Ammon's horn (tissue), 1 donor: Measurements from ENCODE around the gene BARHL2.

Source experiments
- DNase-seq: peaks from one replicate; pipeline ENCODE4 v3.0.0-alpha.2; 2016; ENCODE audit warnings: low spot score

The BARHL2 gene

DNA sequence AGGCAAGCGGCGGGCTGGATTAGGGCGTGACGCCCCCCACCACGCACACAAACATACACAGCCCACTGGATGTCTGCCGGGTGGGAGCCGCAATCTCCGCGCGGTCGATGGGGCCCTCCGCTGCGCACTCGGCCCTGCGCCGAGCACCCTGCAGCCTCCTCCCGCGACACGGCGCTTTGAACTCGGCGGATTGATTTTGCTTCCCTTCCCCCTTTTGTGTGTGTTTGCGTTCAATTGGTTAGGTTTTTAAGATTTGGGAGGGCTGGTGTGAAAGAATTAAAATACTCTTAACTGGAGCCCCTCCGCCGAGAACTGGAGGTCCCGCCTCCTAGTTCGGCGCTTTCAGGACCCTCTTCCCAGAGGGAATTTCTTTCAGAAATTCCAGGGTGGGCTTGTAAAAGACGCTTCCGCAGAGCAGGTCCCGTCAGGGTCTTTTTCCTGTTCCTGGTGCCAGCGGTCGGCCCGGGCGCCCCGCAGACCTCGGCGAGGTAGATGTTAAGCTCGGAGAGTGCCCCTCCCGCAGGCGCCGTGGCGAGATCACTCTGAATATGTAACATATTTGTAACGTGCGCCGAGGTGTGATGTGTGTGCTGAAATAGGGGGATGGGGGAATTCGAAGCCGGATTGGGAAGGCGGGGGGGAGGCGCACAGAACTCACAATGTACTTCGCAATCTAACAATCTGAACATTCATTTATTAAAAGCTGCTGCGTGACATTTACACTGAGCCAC, 8.0 kb upstream of the BARHL2 start:
- no peak for DNase-seq

DNA sequence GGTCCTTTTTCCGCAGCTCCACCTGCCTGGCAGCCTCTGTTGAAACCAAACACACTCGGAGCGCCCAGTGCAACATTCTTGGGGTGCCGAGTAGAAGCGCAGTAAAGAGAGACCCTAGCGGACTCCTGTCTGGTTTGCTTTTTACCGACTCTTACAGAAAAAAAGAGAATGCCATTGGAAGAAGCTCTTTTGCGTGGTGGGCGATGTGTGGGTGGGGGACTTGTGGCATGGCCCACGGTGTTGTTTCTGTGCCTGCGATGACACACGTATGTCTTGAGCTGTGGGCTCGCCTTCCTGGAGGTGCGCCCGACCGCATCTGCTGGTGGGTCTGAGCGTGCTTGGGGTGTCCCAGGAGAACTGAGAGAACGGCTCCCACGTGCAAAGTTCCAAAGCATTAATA, 7.3 kb upstream of the BARHL2 start:
- no peak for DNase-seq

DNA sequence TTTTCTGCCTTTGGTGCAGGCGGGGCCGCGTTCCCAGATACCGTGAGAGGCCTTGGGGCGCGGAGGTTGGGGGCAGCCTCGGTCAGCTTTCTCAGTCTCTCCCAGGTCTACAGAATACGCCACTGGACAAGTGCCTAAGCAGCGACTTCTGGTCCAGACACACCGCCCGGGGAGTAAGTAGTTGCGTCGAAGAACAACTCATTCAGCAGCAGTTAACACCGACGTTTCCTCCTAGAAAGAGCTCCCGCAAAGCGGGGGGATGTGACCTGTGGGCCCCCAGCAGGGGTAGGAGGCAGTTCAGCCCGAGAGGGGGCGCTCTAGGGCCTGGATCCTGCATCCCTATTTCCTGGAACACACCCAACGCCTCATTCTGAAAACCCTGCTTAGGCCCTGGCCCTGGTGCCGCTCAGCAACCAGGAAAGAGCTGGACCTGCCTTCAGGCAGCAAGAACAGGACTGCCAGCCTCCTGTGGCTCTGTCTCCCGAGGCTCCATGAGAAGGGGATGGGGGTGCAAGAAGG, 6.5 kb upstream of the BARHL2 start:
- DNase-seq: no peak

DNA sequence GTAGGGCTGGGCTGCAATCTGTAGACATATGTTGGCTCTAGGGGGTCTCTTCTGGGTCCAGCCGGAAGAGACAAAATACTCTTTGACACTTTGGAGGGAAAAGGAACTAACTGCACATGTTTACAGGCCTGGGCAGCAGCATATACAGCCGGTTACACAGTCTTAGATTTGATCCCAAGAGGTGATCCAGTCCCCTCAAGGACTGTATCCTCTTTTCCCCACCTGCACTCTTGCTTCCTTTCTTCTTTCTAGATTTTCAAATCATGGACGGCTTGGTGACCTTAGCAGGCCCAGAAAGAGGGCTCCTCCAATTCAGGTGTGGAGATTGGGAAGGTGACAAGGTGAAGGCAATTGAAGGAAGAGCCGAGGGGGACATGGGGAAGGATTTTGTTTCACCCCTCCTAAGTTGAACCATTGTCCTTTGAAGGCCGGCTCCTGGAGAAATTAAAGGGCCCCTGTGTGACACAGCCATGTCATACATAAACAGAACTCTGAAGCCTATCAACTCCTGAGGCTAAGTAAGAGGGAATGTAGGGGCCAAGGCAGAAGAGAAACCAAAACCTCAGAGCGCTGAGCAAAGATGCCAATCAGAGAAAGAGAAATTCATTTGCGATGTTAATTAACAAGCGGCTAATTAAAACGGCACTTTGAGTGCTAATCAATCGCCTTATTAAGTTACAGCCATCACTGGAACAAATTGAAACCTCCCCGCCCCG, 5.9 kb upstream of the BARHL2 start:
- no peak for DNase-seq

DNA sequence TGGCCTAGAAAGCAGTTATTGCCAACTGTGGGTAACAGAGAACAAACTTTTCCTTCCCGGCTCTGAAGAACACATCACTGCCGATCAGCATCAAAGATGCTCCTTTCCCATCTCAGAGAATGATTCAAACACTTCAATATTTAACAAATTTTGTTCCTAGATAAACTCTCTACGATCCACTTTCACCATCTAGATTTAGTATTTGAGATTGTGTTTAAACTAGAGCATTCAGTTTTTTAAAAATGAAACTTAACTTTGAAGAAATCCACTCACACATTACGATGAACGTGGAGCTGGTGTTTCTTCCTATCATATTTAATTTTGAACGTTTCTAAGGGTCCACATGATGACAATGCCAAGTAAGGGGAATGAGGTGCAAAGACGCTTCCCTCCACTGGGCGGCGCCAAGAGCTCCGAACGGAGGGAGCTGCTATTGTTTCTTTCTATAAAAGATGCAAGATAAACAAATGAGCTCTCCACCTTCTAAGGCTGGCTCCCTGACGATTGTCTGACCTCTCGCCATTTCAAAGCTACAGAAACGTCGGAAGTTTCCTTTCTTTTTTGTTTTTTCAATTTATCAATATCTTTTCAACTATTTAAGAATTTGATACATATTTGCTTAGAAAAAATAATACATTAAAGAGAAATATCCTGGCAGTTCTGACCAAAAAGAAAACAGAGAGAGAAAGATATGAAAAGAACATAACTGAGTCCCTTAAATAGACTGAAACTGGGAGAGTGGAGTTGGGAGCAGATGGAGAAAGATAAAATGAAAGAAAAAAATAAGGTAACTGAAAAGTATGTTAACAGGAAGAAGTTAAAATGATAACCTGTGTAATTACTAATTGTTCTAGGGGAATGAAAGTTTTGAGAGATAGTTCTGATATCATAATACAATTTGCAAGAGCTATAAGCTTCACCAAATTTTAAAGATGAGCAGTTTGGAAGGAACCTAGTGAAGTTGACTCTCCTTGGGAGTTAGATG, 4.4 kb upstream of the BARHL2 start:
- peak; percentile 77 for DNase-seq

DNA sequence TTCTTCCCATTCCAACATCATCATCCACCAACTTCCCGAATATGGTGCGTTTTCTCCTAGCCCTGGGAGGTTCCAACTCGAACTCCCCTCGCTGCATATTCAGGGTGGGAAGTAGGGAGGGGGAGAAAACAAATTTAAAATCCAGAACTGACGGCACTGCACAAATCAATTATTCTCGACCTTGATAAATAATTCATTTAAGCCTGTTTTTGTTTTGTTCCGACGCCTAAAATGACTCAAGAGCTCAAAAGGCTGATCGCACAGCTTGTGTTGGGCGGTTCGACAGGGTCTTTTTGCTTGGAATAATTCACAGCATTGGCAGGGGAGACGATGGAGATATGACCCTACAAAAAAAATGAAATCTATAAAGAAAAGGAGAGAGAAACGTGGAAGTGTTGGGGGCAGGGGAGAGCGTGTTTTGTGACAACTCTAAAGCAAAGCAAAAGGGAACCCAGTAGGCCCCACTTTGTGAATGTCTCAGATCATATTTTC, 3.1 kb upstream of the BARHL2 start:
- no peak for DNase-seq

DNA sequence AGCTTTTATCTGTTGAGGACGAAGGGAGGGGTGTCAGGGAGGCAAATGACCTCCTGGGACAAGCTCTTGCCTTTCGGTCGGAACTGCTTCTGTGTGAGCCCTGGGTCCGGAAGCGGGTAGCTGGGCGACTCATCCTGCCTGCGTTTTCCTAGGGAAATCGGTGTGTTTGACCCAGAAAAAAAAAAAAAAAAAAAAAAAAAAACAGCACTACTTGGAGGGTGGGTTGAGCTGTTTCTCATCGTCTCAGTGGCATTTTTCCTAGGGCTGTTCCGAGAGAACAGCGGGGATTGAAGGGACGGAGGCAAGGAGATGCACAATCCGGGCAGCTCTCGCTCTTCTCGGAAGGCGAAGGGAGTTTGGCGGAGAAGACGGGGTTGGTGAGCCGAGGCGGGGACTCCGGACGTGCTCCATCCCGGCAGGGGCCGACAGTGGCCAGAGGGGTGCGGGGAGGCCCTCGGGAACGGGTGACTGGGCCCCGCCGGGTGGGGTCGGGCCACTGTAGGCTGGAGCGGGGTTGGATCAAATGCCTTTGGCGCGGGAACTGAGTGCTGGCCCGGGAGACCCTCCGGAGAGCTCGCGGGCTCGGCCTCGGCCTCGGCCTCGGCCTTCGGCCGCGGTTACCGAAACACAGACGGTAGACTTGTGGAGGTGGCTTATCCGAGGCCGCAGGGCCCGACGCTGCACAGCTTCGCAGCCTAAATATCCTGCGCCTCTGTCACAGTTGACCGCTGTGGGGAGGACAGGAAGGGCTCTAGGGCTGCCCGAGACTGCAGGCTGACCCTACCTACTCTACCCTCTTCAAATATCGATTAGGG, 2.4 kb upstream of the BARHL2 start:
- DNase-seq: no peak

DNA sequence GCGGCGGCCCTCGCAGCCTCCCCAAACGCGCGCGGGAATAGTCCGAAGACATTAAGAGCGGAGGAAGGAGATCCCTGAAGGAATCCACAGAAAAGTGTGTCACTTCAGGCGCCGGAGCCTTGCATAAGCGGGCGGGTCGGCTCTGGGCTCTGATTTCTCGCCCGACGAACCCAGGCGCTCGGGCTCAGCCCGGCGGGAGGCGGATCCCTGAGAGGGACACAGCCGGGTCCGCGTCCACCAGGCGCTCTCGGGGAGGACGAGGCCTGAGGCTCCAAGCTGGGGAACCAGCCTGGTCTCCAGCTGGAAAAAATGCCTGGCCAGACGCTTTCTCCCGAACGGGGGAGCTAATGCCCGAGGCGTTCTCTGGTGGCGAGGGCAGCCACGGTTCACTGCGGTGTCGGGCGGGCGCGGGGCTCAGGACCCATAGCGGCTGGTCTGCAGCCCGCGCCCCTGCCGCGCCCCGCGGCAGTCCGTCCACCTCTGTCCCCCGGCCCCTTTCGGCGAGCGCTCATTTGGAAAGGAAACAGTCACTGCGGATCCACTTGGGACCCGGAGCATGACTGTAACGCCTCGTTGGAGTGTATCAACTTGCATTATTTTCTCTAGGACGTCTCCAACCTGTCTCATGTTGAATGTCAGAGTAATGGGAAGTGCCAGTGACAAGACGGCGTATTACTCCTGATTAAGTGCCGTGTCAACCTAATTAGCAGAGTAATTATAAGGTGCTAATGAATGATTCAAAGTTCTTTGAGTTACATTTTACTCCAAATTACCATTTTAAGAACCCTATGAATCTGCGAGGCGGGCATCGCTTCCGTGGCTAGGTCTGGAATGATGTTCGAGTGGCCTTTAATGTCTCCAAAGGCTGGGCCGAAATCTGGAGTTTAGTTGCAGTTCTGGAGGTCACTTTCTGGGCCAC, 1.6 kb upstream of the BARHL2 start:
- no peak for DNase-seq

DNA sequence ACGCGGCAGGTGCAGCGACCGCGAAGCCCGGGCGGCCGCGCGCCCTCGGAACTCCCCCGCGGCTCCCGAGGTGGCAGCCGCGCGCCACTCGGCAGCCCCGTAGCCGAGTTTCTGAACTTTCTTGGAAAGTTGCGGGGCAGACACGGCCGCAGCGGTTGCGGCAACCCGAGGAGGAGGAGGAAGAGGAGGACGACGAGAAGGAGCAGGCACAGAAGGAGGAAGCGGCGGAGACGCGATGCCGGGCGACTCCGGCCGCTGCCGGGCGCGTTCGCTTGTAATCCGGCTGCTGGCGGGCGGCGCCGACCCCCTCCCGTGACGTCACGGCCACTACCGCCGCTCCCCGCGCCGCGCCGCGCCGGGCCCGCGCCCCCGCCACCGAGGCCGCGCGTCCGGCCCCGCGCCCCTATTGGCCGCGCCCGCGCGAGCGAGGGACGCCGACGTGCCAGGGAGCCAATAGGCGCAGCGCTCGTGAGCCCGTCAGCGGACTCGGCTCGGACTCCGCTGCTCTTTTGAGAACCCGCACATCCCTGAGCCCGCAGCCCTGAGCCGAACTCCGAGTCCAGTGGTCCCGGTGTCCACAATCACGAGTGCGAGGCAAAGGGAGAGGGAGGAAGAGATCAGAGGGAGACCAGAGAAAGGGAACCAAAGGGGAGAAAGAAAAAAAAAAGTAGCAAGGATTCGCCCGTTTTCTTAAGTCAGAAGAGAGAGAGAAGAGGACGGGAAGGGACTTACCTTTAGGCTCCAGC, 736 bp upstream of the BARHL2 start:
- DNase-seq: no peak

DNA sequence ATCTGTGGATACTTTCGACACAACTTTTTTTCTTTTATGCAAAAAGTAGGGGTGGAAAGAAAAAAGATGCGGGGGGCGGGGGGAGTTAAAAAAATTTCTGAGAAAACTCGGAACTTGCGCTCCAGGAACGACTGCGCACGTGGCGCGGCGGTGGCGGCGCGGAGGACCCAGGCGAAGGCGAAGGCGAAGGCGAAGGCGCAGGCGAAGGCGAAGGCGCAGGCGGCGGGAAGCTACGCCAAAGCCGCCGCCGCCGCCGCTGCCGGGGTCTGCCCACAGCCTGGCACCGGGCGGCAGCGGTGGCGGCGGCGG, 208 bp upstream of the BARHL2 start:
- no peak for DNase-seq

DNA sequence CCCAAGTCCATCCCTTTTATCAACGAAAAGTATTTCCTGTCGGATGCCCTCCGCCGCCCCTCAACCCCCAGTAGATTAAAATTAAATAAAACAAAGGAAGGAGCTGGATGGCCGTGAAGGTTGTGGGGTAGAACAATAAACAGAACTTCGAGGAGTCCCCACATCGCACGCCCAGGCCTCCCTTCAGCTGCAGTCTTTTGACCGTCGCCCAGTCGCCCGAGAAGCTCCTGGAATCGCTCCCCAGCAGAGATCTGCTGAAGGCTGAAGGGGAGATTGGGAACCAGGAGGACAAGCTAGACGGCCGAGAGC, 905 bp downstream of the BARHL2 start:
- DNase-seq: no peak

DNA sequence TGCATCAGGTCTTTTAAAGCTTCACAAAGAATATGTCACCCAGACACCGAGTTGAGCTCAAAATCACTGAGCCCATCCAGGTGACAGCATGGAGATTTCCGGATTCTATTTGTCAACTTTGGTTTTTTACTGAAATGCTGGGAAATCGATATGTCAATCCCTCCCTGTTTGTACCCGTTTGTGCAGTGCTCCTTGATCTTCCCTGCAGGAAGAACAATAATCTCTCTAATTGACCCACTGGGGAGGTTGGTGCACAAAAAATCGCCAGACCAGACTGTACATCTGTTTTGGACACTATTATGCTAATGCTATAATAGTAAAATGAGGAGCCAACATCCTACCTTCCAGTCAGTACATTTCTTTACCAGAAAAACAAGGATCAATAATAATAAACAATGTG, 1.8 kb downstream of the BARHL2 start:
- no peak for DNase-seq

DNA sequence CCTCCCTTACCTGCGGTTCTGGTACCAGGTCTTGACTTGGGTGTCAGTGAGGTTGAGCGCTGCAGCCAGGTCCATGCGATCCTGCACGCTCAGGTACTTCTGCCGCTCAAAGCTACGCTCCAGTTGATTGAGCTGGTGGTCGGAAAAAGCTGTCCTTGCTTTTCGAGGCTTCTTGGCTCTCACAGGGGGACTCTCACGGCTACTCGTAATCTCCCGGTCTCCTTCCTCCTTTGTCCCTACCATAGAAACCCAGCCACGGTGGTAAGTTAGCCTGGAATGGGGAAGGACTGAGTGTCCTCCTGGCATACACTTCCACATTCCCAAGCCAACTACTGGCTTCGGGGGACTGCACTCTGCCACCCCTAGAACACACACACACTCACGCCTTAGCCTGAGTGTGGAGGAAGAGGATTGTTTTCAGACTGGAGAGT, 2.6 kb downstream of the BARHL2 start:
- DNase-seq: no peak

DNA sequence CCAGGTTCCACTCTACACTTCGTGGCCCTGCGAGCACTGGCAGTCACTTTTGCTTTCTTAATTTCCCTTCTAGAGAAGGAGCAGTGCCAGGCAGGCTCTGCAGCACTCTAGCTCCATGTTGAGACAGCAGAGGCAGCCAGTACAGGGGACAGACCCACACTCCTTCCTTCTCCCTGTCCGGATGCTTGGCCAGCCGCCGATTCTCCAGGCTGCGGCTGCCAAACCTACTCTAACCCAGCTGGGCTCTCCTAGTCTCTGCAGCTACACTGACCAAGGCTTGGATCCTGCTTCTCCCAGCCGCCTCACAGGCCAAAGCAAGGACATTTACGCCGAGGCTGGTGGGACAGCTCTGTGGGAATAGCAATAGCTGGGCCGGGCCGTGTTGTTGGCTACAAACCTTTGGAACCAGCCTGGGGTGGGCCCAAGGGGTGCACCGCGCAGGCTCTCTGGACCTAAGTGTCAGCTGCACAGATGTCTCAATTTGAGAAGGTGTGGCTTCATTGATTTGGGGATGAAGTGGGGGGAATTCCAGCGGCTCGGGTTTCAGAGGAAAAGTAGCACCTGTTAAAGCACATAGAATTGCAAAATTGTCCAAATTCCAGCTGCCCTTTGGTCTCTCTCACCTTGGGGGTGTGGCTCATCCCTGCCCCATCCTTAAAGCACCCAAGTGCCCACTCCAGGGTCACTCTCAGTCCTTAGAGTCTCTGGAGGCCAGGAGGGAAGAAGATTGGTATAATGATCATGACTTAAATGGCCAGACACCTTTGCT, 3.2 kb downstream of the BARHL2 start:
- DNase-seq: no peak

DNA sequence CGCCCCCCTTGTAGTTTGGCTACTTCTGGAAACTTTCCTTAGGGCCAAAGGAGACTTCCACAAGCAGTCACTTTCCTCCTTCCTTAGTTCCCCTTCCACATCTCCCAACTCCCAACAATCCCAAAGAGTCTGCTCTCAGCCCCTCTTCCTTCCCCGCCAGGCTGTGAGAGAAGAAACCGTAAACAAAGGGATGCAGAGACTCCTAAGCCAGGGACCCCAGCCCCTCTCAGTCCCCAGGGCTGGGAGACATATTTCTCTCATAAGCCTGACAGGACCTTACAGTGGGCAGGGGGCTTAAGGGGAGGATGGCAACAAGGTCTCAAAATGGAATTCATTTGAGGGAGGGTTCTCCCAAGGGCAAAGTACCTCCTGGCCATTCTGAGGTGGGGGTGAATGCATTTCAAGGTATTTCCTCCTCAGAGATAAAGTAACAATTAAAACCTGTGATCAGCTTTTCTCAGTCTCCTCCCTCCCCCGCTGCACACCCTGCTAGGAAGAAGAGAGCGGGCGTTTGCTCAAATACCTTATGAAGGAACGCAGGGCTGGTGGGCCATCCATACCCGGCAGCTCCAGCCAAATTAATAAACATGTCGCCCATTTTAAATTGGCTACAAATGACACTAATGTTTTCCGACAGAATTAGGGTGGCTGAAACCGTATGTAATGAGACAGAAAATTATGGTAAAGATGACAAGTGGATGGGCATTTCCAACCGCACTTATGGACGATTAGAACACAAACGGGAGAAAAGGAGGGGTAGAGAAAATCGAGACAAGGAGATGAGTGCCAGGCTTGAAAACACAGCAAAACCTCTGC, 4.0 kb downstream of the BARHL2 start:
- DNase-seq: no peak

DNA sequence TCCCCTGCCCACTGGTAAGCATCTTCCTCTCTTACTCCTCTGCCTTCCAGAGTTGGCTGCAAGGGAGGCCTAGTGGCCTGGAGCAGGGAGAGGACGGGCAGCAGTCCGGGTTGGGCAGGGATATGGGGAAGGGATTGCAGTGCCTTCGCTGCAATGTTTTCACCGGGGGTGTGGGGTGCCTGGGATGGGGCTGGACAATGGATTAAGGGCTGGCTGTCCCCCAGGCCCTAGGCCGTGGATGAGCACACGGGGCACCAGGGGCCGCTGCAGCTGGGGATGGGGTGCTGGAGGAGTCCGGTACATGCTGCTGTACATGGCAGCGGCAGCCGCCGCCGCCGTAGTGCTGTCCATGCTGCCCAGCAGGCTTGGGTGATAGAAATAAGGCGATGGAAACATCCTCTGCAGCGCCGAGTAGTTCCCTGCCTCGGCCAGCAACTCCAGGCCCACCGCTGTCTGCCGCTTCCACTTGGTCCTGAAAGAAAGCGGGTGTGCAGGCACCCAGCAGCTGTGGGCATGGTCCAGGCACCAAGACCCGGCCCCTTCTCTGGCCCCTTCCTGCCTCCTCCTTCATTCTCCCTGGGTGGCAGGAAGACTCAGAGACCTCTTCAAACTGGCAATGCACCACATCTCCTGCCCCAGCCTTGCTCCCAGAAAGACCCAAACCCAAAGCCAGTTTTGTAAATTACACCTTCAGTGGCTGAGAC, 4.8 kb downstream of the BARHL2 start:
- DNase-seq: no peak

DNA sequence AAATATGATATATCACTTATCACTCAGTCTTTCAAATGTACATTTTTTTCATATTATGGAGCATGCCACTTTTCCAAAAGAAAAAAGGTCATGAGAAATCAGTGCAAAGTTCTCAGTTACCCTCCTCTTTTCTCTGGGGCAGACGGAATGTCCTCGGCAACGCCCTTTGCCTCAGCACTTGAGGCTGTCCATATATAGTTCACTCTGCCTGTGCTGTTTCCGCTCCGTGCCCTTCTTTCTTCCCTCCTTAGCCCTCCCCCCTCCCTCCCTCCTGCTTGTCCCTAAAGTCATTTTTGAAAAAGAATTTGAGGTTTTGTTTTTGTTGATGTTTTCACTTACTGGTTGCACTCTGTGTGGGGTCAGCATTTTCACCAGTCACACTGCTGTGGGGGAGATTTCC, 5.4 kb downstream of the BARHL2 start:
- no peak for DNase-seq
